ENCODE measurements around the gene HDAC9. TPM values are rescaled to one million over a fixed set of nuclear protein-coding genes. Genes with fewer than 3 reads are reported as not detected.

Gene HDAC9
- total and polyA plus RNA-seq, 2 donors (not counting 1 experiment from before 2014, with no cell fraction given) = 2.9 to 7.9 TPM

DNA sequence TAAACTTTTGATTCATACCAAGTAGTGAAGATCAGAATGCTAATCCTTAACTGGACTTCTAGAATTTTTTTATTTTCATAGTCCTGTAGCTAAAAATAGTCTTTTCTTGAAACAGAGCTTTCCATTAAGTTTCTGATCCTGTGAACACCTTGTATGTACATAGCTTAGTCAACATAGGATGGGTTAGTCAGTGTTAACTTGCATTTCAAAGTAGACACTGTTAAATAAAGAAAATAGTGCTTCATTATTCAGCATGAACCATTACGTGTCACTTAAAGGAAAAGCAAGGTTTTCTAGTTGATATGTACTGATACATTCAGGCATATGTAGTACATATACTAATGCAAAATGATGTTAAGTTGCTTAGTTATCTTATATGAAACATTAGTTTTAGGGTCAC is 7.5 kb upstream of the HDAC9 start:
- Histone ChIP-seq H3K9ac (ENCODE audit: insufficient read depth, low read length) (no peak overlapping the region), H3K4me2 (ENCODE audit: extremely low read depth, insufficient read depth, low read length) (no peak overlapping the region), H3K27ac (ENCODE audit: insufficient read depth, low read length) (no peak overlapping the region), H3K4me1 (ENCODE audit: control insufficient read depth, extremely low read depth, insufficient read depth, low read length) (no peaks in the 10 kb centered on the region), H2AFZ (ENCODE audit: low read length) (no peak overlapping the region), H3K4me3 (replicated peaks in 1 of 4; ENCODE audit: control extremely low read depth in 1 of 4, insufficient read depth in 1 of 4, low read depth in 3 of 4, low read length in 4 of 4) (no peak overlapping the region), H4K20me1 (ENCODE audit: control insufficient read depth, extremely low read depth, insufficient read depth, low read length) (no peaks in the 10 kb centered on the region), H3K9me3 (ENCODE audit: control insufficient read depth, insufficient read depth, low read depth, low read length) (no peaks in the 10 kb centered on the region), H3K79me2 (ENCODE audit: control insufficient read depth, insufficient read depth, low read length) (no peaks in the 10 kb centered on the region), H3K27me3 (ENCODE audit: control insufficient read depth, insufficient read depth, low read length) (no peaks in the 10 kb centered on the region), H3K36me3 (ENCODE audit: control insufficient read depth, insufficient read depth, low read length) (no peaks in the 10 kb centered on the region)
- no peak for DNase-seq (ENCODE audit: low read depth in 2 of 2)
- no peak for TF ChIP-seq EZH2 (IDR thresholded peaks at IDR 0.05; ENCODE audit: low read length, missing control alignments)
- TF ChIP-seq, protein P1, sequence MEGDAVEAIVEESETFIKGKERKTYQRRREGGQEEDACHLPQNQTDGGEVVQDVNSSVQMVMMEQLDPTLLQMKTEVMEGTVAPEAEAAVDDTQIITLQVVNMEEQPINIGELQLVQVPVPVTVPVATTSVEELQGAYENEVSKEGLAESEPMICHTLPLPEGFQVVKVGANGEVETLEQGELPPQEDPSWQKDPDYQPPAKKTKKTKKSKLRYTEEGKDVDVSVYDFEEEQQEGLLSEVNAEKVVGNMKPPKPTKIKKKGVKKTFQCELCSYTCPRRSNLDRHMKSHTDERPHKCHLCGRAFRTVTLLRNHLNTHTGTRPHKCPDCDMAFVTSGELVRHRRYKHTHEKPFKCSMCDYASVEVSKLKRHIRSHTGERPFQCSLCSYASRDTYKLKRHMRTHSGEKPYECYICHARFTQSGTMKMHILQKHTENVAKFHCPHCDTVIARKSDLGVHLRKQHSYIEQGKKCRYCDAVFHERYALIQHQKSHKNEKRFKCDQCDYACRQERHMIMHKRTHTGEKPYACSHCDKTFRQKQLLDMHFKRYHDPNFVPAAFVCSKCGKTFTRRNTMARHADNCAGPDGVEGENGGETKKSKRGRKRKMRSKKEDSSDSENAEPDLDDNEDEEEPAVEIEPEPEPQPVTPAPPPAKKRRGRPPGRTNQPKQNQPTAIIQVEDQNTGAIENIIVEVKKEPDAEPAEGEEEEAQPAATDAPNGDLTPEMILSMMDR (conservative IDR thresholded peaks at IDR 0.05 in 1 of 2, IDR thresholded peaks at IDR 0.05 in 1 of 2; ENCODE audit: low read depth in 1 of 2, low read length in 2 of 2) = no peak

DNA sequence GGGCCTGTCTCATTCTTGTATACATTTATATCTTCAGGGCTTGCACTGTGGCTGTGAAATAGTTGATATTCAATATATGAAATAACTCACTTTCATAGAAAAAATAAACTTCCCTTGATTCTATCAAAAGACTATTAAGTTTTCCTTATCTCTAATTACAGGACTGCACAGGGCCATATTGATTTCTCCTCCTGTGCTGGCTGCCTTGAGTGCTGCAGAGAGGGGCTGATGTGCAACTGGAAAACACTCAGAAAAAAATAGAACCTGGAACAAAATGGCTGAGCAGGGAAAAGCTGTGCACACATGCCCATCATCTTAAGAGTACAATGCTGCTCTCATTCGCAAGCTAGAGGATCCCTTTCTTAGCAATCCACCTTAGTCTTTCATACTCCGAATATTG is 5.9 kb upstream of the HDAC9 start:
- Histone ChIP-seq H3K9me3 (ENCODE audit: control insufficient read depth, insufficient read depth, low read depth, low read length) (no peaks in the 10 kb centered on the region), H3K27me3 (ENCODE audit: control insufficient read depth, insufficient read depth, low read length) (no peaks in the 10 kb centered on the region), H3K36me3 (ENCODE audit: control insufficient read depth, insufficient read depth, low read length) (no peaks in the 10 kb centered on the region), H3K4me1 (ENCODE audit: control insufficient read depth, extremely low read depth, insufficient read depth, low read length) (no peaks in the 10 kb centered on the region), H3K27ac (ENCODE audit: insufficient read depth, low read length) (no peak overlapping the region), H3K79me2 (ENCODE audit: control insufficient read depth, insufficient read depth, low read length) (no peaks in the 10 kb centered on the region), H3K9ac (ENCODE audit: insufficient read depth, low read length) (no peak overlapping the region), H2AFZ (ENCODE audit: low read length) (no peak overlapping the region), H3K4me3 (replicated peaks in 1 of 4; ENCODE audit: control extremely low read depth in 1 of 4, insufficient read depth in 1 of 4, low read depth in 3 of 4, low read length in 4 of 4) (no peak overlapping the region), H4K20me1 (ENCODE audit: control insufficient read depth, extremely low read depth, insufficient read depth, low read length) (no peaks in the 10 kb centered on the region), H3K4me2 (ENCODE audit: extremely low read depth, insufficient read depth, low read length) (no peak overlapping the region)
- TF ChIP-seq, protein P1 (conservative IDR thresholded peaks at IDR 0.05 in 1 of 2, IDR thresholded peaks at IDR 0.05 in 1 of 2; ENCODE audit: low read depth in 1 of 2, low read length in 2 of 2) = no peak
- TF ChIP-seq EZH2 (IDR thresholded peaks at IDR 0.05; ENCODE audit: low read length, missing control alignments) = no peak
- no peak for DNase-seq (ENCODE audit: low read depth in 2 of 2)

DNA sequence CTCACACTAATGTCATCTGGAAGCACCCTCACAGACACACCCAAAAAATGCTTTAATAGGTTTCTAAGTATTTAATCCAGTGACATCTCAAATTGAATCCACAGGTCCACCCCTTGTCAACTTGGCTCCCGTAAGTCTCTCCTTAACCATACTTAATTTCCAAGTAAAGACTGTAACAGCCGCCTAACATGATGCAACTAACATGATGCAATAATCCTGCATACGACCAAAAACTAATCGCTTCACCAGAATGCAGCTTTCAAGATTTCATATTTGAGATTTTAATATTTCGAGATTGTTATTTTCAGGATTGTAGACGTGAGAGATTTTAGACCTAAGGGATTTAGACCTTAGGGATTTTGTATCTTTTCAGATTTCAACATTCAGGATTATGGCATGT is 3.7 kb upstream of the HDAC9 start:
- no peaks in the 10 kb centered on the region for H3K27me3 ChIP-seq (ENCODE audit: control insufficient read depth, insufficient read depth, low read length)
- H3K4me3 ChIP-seq (replicated peaks in 1 of 4; ENCODE audit: control extremely low read depth in 1 of 4, insufficient read depth in 1 of 4, low read depth in 3 of 4, low read length in 4 of 4) = no peak overlapping the region
- H4K20me1 ChIP-seq (ENCODE audit: control insufficient read depth, extremely low read depth, insufficient read depth, low read length) = no peaks in the 10 kb centered on the region

More for the DNA sequence above, 3.7 kb upstream of the HDAC9 start:
- Histone ChIP-seq H3K9me3 (ENCODE audit: control insufficient read depth, insufficient read depth, low read depth, low read length) (no peaks in the 10 kb centered on the region), H3K79me2 (ENCODE audit: control insufficient read depth, insufficient read depth, low read length) (no peaks in the 10 kb centered on the region), H2AFZ (ENCODE audit: low read length) (no peak overlapping the region), H3K9ac (ENCODE audit: insufficient read depth, low read length) (no peak overlapping the region), H3K36me3 (ENCODE audit: control insufficient read depth, insufficient read depth, low read length) (no peaks in the 10 kb centered on the region), H3K4me1 (ENCODE audit: control insufficient read depth, extremely low read depth, insufficient read depth, low read length) (peaks cover 6% of the 10 kb centered on the region), H3K4me2 (ENCODE audit: extremely low read depth, insufficient read depth, low read length) (no peak overlapping the region), H3K27ac (ENCODE audit: insufficient read depth, low read length) (no peak overlapping the region)
- TF ChIP-seq, protein P1 (conservative IDR thresholded peaks at IDR 0.05 in 1 of 2, IDR thresholded peaks at IDR 0.05 in 1 of 2; ENCODE audit: low read depth in 1 of 2, low read length in 2 of 2) = no peak
- TF ChIP-seq EZH2 (IDR thresholded peaks at IDR 0.05; ENCODE audit: low read length, missing control alignments) = no peak
- DNase-seq (ENCODE audit: low read depth in 2 of 2) = no peak

Measured in fibroblast of lung (primary cell).